GM12878 (cell line): Measurements from ENCODE around the gene RGS14. TPM values are rescaled to one million over a fixed set of nuclear protein-coding genes. Genes with fewer than 3 reads are reported as not detected.

Source experiments
- ATAC-seq: fragments of 200-7000 bp; cut with Tn5 transposase; 3 replicates; pipeline ENCODE4 v1.9.1; 2020; ENCODE audit warnings: mild to moderate bottlenecking, moderate library complexity
- BruUV-seq: library from RNA; stranded (reverse); fragments of 400-500 nt; replicated peaks from 2 replicates; lab custom pipeline; 2021; lab: Mats Ljungman, UMichigan
- CTCF ChIA-PET: fragments of 300-600 bp; sonication (Branson Sonifier 250); formaldehyde crosslinking; extraction: SDS; loops from one replicate; lab custom pipeline; 2021; ENCODE audit warnings: inconsistent platforms; lab: Yijun Ruan, JAX
- POLR2A ChIA-PET: fragments of 350-600 bp; formaldehyde crosslinking; extraction: SDS; loops from one replicate; lab custom pipeline; 2021; ENCODE audit warnings: inconsistent platforms; lab: Charles Lee
- RAD21 ChIA-PET: fragments of 300-600 bp; sonication (Branson Sonifier 250); formaldehyde crosslinking; loops from one replicate; lab custom pipeline; 2023; ENCODE audit warnings: antibody characterized with exemption; ENCODE audit not compliant: unreplicated experiment; lab: Charles Lee
- SMC1A ChIA-PET: fragments of 300-600 bp; sonication (Branson Sonifier 250); formaldehyde crosslinking; loops from one replicate; lab custom pipeline; 2023; ENCODE audit not compliant: unreplicated experiment, uncharacterized antibody; lab: Charles Lee
- DNase-seq: peaks from one replicate; pipeline ENCODE4 v3.0.0-alpha.2; 2011; ENCODE audit warnings: low read depth, low spot score
- FAIRE-seq: peaks from 3 replicates; lab custom pipeline; 2011; peaks lifted over from hg19 to GRCh38; lab: Jason Lieb, UNC
- H2AFZ ChIP-seq: 2 replicates; pipeline ENCODE4 v1.6.0; 2011; ENCODE audit warnings: low read depth, low read length, control low read depth; ENCODE audit not compliant: control insufficient read depth
- H3K27ac ChIP-seq: 2 replicates; pipeline ENCODE4 v1.5.1; 2011; ENCODE audit warnings: control low read depth; ENCODE audit not compliant: control insufficient read depth, insufficient read depth
- H3K27me3 ChIP-seq, 2 experiments: replicated peaks in 1 of 2; 2 replicates each; pipeline versions ENCODE4 v1.6.0 to v1.6.1; 2011; ENCODE audit warnings: low read length in 1 of 2; ENCODE audit not compliant: control insufficient read depth in 2 of 2, insufficient read depth in 2 of 2
- H3K36me3 ChIP-seq, 2 experiments: 2 replicates each; pipeline ENCODE4 v1.5.1; 2011; ENCODE audit warnings: low read length in 1 of 2; ENCODE audit not compliant: control insufficient read depth in 2 of 2, insufficient read depth in 2 of 2
- H3K4me1 ChIP-seq: 2 replicates; pipeline ENCODE4 v1.6.1; 2011; ENCODE audit warnings: mild to moderate bottlenecking, low read length, moderate library complexity, mixed read lengths; ENCODE audit not compliant: control insufficient read depth, insufficient read depth
- H3K4me2 ChIP-seq: 2 replicates; pipeline ENCODE4 v1.6.0; 2011; ENCODE audit warnings: control low read depth; ENCODE audit not compliant: control insufficient read depth, insufficient read depth
- H3K4me3 ChIP-seq: fragments of 200-600 bp; sonication (generic); 2 replicates; pipeline ENCODE4 v1.5.1; 2016
- H3K79me2 ChIP-seq: 2 replicates; pipeline ENCODE4 v1.6.0; 2011; ENCODE audit warnings: low read length; ENCODE audit not compliant: control insufficient read depth, insufficient read depth
- H3K9ac ChIP-seq: 2 replicates; pipeline ENCODE4 v1.8.0; 2011; ENCODE audit warnings: low read length, control low read depth, mixed read lengths; ENCODE audit not compliant: control insufficient read depth, insufficient read depth
- H3K9me3 ChIP-seq: replicated peaks from 3 replicates; pipeline ENCODE4 v1.5.1; 2011; ENCODE audit warnings: mild to moderate bottlenecking, low read length; ENCODE audit not compliant: control insufficient read depth, insufficient read depth
- H4K20me1 ChIP-seq: 2 replicates; pipeline ENCODE4 v1.6.0; 2011; ENCODE audit not compliant: control insufficient read depth, insufficient read depth
- BACH1 ChIP-seq: fragments of 450-650 bp; IDR thresholded peaks from 2 replicates; pipeline ENCODE4 v1.6.1; 2017; ENCODE audit warnings: mild to moderate bottlenecking, borderline replicate concordance
- CHD4 ChIP-seq: fragments of 200-600 bp; sonication (generic); IDR thresholded peaks from 2 replicates; pipeline ENCODE4 v1.6.1; 2016; ENCODE audit warnings: mild to moderate bottlenecking
- HCFC1 ChIP-seq: fragments of 150-350 bp; IDR thresholded peaks from 2 replicates; pipeline ENCODE4 v1.6.1; 2014; ENCODE audit warnings: low read length
- IKZF1 ChIP-seq: fragments of 450-650 bp; conservative IDR thresholded peaks from 2 replicates; pipeline ENCODE4 v1.6.1; 2017; ENCODE audit warnings: antibody characterized with exemption, mild to moderate bottlenecking
- MLLT1 ChIP-seq: fragments of 450-650 bp; IDR thresholded peaks from 2 replicates; pipeline ENCODE4 v1.6.1; 2016; ENCODE audit warnings: mild to moderate bottlenecking
- NFYB ChIP-seq: IDR thresholded peaks from 2 replicates; pipeline ENCODE4 v1.6.1; 2011; ENCODE audit warnings: low read depth, mild to moderate bottlenecking, low read length, improper control_type of control experiment, moderate library complexity; ENCODE audit not compliant: insufficient read depth
- RAD51 ChIP-seq: fragments of 450-650 bp; IDR thresholded peaks from 2 replicates; pipeline ENCODE4 v1.6.1; 2016; ENCODE audit warnings: moderate library complexity, mild to moderate bottlenecking, inconsistent platforms
- SMAD5 ChIP-seq: IDR thresholded peaks from 2 replicates; pipeline ENCODE4 v1.6.1; 2016; ENCODE audit warnings: antibody characterized with exemption, low read depth
- TAF1 ChIP-seq: IDR thresholded peaks from 2 replicates; pipeline ENCODE4 v1.6.1; 2011; ENCODE audit warnings: mild to moderate bottlenecking, low read depth, low read length, borderline replicate concordance
- USF2 ChIP-seq: IDR thresholded peaks from 2 replicates; pipeline ENCODE4 v1.6.1; 2011; ENCODE audit warnings: low read depth, low read length, improper control_type of control experiment, borderline replicate concordance
- WGBS: methylation state at CpG from one replicate; pipeline ENCODE4 v1.1.6; 2016; ENCODE audit warnings: low lambda C conversion rate; ENCODE audit not compliant: insufficient replicate concordance, insufficient coverage; ENCODE audit errors: missing lambda C conversion rate; 5-methylcytosine and 5-hydroxymethylcytosine counted together
- in situ Hi-C: fragments of 300-500 bp; cut with MboI; formaldehyde crosslinking; loops from 9 replicates; pipeline ENCODE4 v1.14.3; 2018; ENCODE audit warnings: mixed read lengths
- intact Hi-C: fragments of 100-400 bp; cut with micrococcal nuclease; formaldehyde crosslinking; loops from one replicate; pipeline ENCODE4 v1.14.2; 2022; ENCODE audit not compliant: unreplicated experiment
- polyA plus RNA-seq, 11 experiments: library from polyadenylated mRNA; depleted of rRNA in 4 of 11; unstranded in 6 of 11; stranded (reverse) in 5 of 11; fragments of >200 nt; fragmentation: Nextera tagmentation in 4 of 11; fragmentation: Illumina TruSeq in 1 of 11; extraction: Ambion mirVana in 4 of 11; extraction: Trizol in 1 of 11; gene quantifications; 1 replicate in 1 of 11; 2 replicates in 10 of 11; pipeline versions ENCODE4 v1.2.1 to v1.2.3, GENCODE V29; 2011 to 2016; ENCODE audit warnings: inconsistent platforms in 2 of 11, missing spikeins in 2 of 11, low read depth in 1 of 11
- total RNA-seq, 4 experiments: library from RNA; depleted of rRNA in 3 of 4; stranded (reverse); fragments of >200 nt in 3 of 4; fragmentation: Illumina TruSeq in 1 of 4; extraction: Trizol in 1 of 4; gene quantifications; 2 replicates each; pipeline versions ENCODE4 v1.2.1 to v1.2.3, GENCODE V29; 2013 to 2021

Gene RGS14
- total and polyA plus RNA-seq, 10 of the 15 experiments (the other 5 are each of a cell fraction or from before 2014, with no cell fraction given): 0.19 to 88.7 (median 54.8) TPM

- Histone ChIP-seq H3K4me3 (no peak overlapping the region), H3K4me2 (no peak overlapping the region), H3K36me3 (no peaks in the 10 kb centered on the region; a peak in 1 of 4 replicates), H3K4me1 (peaks cover 32% of the 10 kb centered on the region), H3K79me2 (peaks cover 36% of the 10 kb centered on the region), H3K9me3 (peaks cover 3% of the 10 kb centered on the region; the same call in 1 of the 3 replicates), H4K20me1 (no peaks in the 10 kb centered on the region), H3K9ac (no peak overlapping the region), H2AFZ (no peak overlapping the region), H3K27me3 (no peaks in the 10 kb centered on the region), H3K27ac (no peak overlapping the region)
- ATAC-seq (no peak), DNase-seq (no peak), FAIRE-seq (no peak)
- TF ChIP-seq RAD51 (peak; percentile 47; the same call in 1 of the 2 replicates), NFYB (peak; percentile 72), SMAD5 (no peak), USF2 (peak; percentile 12; the same call in 1 of the 2 replicates), TAF1 (no peak), CHD4 (no peak), IKZF1 (no peak), HCFC1 (no peak), BACH1 (no peak), MLLT1 (no peak)
- no TSS peak for BruUV-seq
- WGBS: 27% methylated on average over 1 of the region's 1 CpG
- SMC1A ChIA-PET: interaction anchor here (0.7 to 3.0 kb wide), 5 partner anchors 8 to 90 kb away, joined by 3 to 7 read pairs (median 5); no protein-coding TSS in a partner anchor
- RAD21 ChIA-PET: interaction anchor here (0.6 to 1.4 kb wide), 3 partner anchors 15 to 48 kb away, joined by 3 to 7 read pairs (median 6); no protein-coding TSS in a partner anchor
- CTCF ChIA-PET: interaction anchor here (0.6 to 7.2 kb wide), 7 partner anchors 9 to 144 kb away, joined by 3 to 46 read pairs (median 5); no protein-coding TSS in a partner anchor
- intact Hi-C loops: no loop called here
- in situ Hi-C loops: no loop called here
- POLR2A ChIA-PET: interaction anchor here (0.5 to 2.3 kb wide), 7 partner anchors 9 to 782 kb away, joined by 3 to 13 read pairs (median 3); partner anchors contain the start of gene SLC34A1
Measured at GRCh38 chr5:177355868-177356168, 1.9 kb upstream of the RGS14 start.
